Measurements from ENCODE around the gene RTP2.

RTP2 gene

DNA sequence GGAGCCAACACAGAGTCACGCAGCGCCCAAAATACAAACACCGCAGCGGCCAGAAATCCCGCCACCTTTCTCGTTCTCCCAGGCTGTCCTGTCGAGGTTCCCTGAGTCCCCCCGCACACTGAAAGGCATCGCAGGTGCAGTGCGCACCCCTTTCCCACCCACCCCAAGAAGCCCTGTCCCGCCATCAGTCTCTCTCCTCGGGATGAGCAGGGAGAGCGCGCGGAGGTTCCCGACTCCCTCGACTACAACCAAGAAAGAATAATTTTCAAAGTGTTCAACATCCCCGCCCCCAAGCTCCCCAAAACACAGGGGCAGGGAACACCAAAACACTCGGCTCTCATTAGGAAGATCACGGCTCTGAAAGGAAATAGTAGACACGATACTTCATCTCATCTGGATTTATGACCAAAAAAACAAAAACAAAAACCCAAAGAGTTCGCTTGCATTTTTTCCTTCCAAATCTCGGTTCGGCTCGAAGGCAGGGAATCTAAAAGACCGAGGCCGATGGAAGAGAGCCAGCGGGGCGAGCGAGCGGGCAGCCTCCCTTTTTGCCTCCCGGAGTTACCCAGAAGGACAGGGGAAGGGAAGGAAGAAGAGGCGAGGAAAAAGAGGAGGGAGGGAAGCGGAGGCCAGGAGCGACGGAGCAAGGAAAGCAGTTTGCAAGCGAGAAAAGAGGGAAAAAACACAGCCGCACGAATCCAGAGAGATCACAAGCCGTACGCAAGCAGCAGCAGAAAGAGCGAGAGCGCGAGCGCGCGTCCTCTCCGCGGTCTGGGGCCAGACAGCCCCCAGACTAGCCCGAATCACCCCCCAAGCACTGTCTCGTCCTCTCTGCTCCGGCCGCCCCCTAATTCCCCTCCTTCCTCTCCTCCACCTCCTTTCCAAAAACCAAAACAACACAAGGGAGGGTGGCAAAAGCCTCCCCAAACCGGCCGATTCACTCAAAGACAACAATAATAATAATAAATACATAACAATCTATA lies 42.1 kb upstream of the RTP2 start:
- FAIRE-seq (no peak), DNase-seq (ENCODE audit: insufficient read length, low spot score) (no peak)
- no peak for TF ChIP-seq PAX5 (IDR thresholded peaks at IDR 0.05; ENCODE audit: insufficient read depth, low read length, severe bottlenecking)
- TF ChIP-seq POU2F2 (IDR thresholded peaks at IDR 0.05; ENCODE audit: low read depth, low read length): no peak
- TF ChIP-seq POLR2AphosphoS5 (IDR thresholded peaks at IDR 0.05; ENCODE audit: low read depth, low read length): no peak
- TF ChIP-seq SPI1 (IDR thresholded peaks at IDR 0.05; ENCODE audit: low read depth, low read length): no peak
- no peak for TF ChIP-seq TAF1 (IDR thresholded peaks at IDR 0.05; ENCODE audit: low read depth, low read length)
- no peak for TF ChIP-seq POLR2A (IDR thresholded peaks at IDR 0.05; ENCODE audit: low read depth, low read length)

- DNase-seq (ENCODE audit: insufficient read length, low spot score) (no peak), FAIRE-seq (no peak)
- TF ChIP-seq TAF1 (IDR thresholded peaks at IDR 0.05; ENCODE audit: low read depth, low read length) (no peak), POLR2A (IDR thresholded peaks at IDR 0.05; ENCODE audit: low read depth, low read length) (no peak), SPI1 (IDR thresholded peaks at IDR 0.05; ENCODE audit: low read depth, low read length) (no peak), POU2F2 (IDR thresholded peaks at IDR 0.05; ENCODE audit: low read depth, low read length) (no peak), POLR2AphosphoS5 (IDR thresholded peaks at IDR 0.05; ENCODE audit: low read depth, low read length) (no peak), PAX5 (IDR thresholded peaks at IDR 0.05; ENCODE audit: insufficient read depth, low read length, severe bottlenecking) (no peak)
These were observed 41.1 kb upstream of the RTP2 start for GRCh38 chr3:187743195-187744141.

GRCh38 chr3:187742351-187743171 lies 40.2 kb upstream of the RTP2 start:
- TF ChIP-seq POLR2A (IDR thresholded peaks at IDR 0.05; ENCODE audit: low read depth, low read length) (no peak), SPI1 (IDR thresholded peaks at IDR 0.05; ENCODE audit: low read depth, low read length) (no peak), POLR2AphosphoS5 (IDR thresholded peaks at IDR 0.05; ENCODE audit: low read depth, low read length) (no peak), TAF1 (IDR thresholded peaks at IDR 0.05; ENCODE audit: low read depth, low read length) (no peak), PAX5 (IDR thresholded peaks at IDR 0.05; ENCODE audit: insufficient read depth, low read length, severe bottlenecking) (no peak), POU2F2 (IDR thresholded peaks at IDR 0.05; ENCODE audit: low read depth, low read length) (no peak)
- FAIRE-seq (no peak), DNase-seq (ENCODE audit: insufficient read length, low spot score) (no peak)

GRCh38 chr3:187741403-187742350 lies 39.3 kb upstream of the RTP2 start:
- no peak for TF ChIP-seq POU2F2 (IDR thresholded peaks at IDR 0.05; ENCODE audit: low read depth, low read length)
- FAIRE-seq: no peak
- no peak for DNase-seq (ENCODE audit: insufficient read length, low spot score)

- FAIRE-seq (no peak), DNase-seq (ENCODE audit: insufficient read length, low spot score) (no peak)
- TF ChIP-seq POLR2AphosphoS5 (IDR thresholded peaks at IDR 0.05; ENCODE audit: low read depth, low read length): no peak
- TF ChIP-seq POLR2A (IDR thresholded peaks at IDR 0.05; ENCODE audit: low read depth, low read length): no peak
- no peak for TF ChIP-seq SPI1 (IDR thresholded peaks at IDR 0.05; ENCODE audit: low read depth, low read length)
- TF ChIP-seq TAF1 (IDR thresholded peaks at IDR 0.05; ENCODE audit: low read depth, low read length): no peak
- TF ChIP-seq POU2F2 (IDR thresholded peaks at IDR 0.05; ENCODE audit: low read depth, low read length): no peak
These were observed 38.4 kb upstream of the RTP2 start for GRCh38 chr3:187740421-187741399.

- TF ChIP-seq SPI1 (IDR thresholded peaks at IDR 0.05; ENCODE audit: low read depth, low read length) (no peak), POLR2A (IDR thresholded peaks at IDR 0.05; ENCODE audit: low read depth, low read length) (no peak), PAX5 (IDR thresholded peaks at IDR 0.05; ENCODE audit: insufficient read depth, low read length, severe bottlenecking) (no peak), POU2F2 (IDR thresholded peaks at IDR 0.05; ENCODE audit: low read depth, low read length) (no peak), TAF1 (IDR thresholded peaks at IDR 0.05; ENCODE audit: low read depth, low read length) (no peak), POLR2AphosphoS5 (IDR thresholded peaks at IDR 0.05; ENCODE audit: low read depth, low read length) (no peak)
- peak; percentile 57 for DNase-seq (ENCODE audit: insufficient read length, low spot score)
- FAIRE-seq: no peak
These were observed 37.4 kb upstream of the RTP2 start for GRCh38 chr3:187739561-187740332.

- FAIRE-seq: no peak
- DNase-seq (ENCODE audit: insufficient read length, low spot score): no peak
- TF ChIP-seq POLR2AphosphoS5 (IDR thresholded peaks at IDR 0.05; ENCODE audit: low read depth, low read length) (no peak), SPI1 (IDR thresholded peaks at IDR 0.05; ENCODE audit: low read depth, low read length) (no peak), POU2F2 (IDR thresholded peaks at IDR 0.05; ENCODE audit: low read depth, low read length) (no peak), TAF1 (IDR thresholded peaks at IDR 0.05; ENCODE audit: low read depth, low read length) (no peak), POLR2A (IDR thresholded peaks at IDR 0.05; ENCODE audit: low read depth, low read length) (no peak), PAX5 (IDR thresholded peaks at IDR 0.05; ENCODE audit: insufficient read depth, low read length, severe bottlenecking) (no peak)
These were observed 36.8 kb upstream of the RTP2 start for GRCh38 chr3:187739094-187739560.
